Stimulated activated CD4-positive, alpha-beta T cell treated with anti-CD3 and anti-CD28 coated beads, Interleukin-12 subunit alpha, Interleukin-12 subunit beta, amount 100 ng/mL, for 4 hours (primary cell): ENCODE measurements around the gene UNC119B.

Source experiments
- DNase-seq: peaks from one replicate; pipeline ENCODE4 v3.0.0-alpha.2; 2020

Gene UNC119B

GRCh38 chr12:120688527-120689071, 21.7 kb upstream of the UNC119B start:
- no peak for DNase-seq

GRCh38 chr12:120689397-120690082, 20.7 kb upstream of the UNC119B start:
- DNase-seq, result no peak

- no peak for DNase-seq
These were observed 20.2 kb upstream of the UNC119B start for GRCh38 chr12:120690083-120690450.

- DNase-seq, result no peak
These were observed 19.3 kb upstream of the UNC119B start for GRCh38 chr12:120690978-120691377.

GRCh38 chr12:120692524-120693033, 17.7 kb upstream of the UNC119B start:
- DNase-seq, result no peak

GRCh38 chr12:120693848-120694247, 16.4 kb upstream of the UNC119B start:
- DNase-seq, result no peak

GRCh38 chr12:120696626-120697025, 13.6 kb upstream of the UNC119B start:
- no peak for DNase-seq

- no peak for DNase-seq
These were observed 12.9 kb upstream of the UNC119B start for GRCh38 chr12:120697344-120697743.

- DNase-seq, result no peak
These were observed 11.6 kb upstream of the UNC119B start for GRCh38 chr12:120698665-120699064.

- no peak for DNase-seq
These were observed 10.7 kb upstream of the UNC119B start for GRCh38 chr12:120699553-120699952.

- DNase-seq, result no peak
These were observed 9.4 kb upstream of the UNC119B start for GRCh38 chr12:120700886-120701285.

GRCh38 chr12:120702637-120703036, 7.6 kb upstream of the UNC119B start:
- no peak for DNase-seq

- no peak for DNase-seq
These were observed 6.8 kb upstream of the UNC119B start for GRCh38 chr12:120703311-120703942.

- no peak for DNase-seq
These were observed 4.6 kb upstream of the UNC119B start for GRCh38 chr12:120705618-120706017.

GRCh38 chr12:120706029-120706428, 4.2 kb upstream of the UNC119B start:
- no peak for DNase-seq

- DNase-seq, result no peak
These were observed 1.6 kb upstream of the UNC119B start for GRCh38 chr12:120708651-120709050.

GRCh38 chr12:120710805-120711296, 593 bp downstream of the UNC119B start:
- DNase-seq, result peak; percentile 24

GRCh38 chr12:120711411-120711810, 1.2 kb downstream of the UNC119B start:
- DNase-seq, result no peak

GRCh38 chr12:120712610-120713009, 2.4 kb downstream of the UNC119B start:
- no peak for DNase-seq

GRCh38 chr12:120713861-120714482, 3.7 kb downstream of the UNC119B start:
- DNase-seq, result peak; percentile 49

GRCh38 chr12:120718055-120718454, 7.8 kb downstream of the UNC119B start:
- no peak for DNase-seq

- no peak for DNase-seq
These were observed 8.8 kb downstream of the UNC119B start for GRCh38 chr12:120719072-120719471.

- DNase-seq, result no peak
These were observed 9.4 kb downstream of the UNC119B start for GRCh38 chr12:120719496-120720233.
